GM18517 (cell line): ENCODE results near the gene IRF4.

Experiments
- ATAC-seq: cut with Tn5 transposase; IDR thresholded peaks from one replicate; pipeline ENCODE4 v1.9.1; 2021; ENCODE audit warnings: mild to moderate bottlenecking, moderate library complexity; ENCODE audit not compliant: unreplicated experiment

IRF4 gene

DNA sequence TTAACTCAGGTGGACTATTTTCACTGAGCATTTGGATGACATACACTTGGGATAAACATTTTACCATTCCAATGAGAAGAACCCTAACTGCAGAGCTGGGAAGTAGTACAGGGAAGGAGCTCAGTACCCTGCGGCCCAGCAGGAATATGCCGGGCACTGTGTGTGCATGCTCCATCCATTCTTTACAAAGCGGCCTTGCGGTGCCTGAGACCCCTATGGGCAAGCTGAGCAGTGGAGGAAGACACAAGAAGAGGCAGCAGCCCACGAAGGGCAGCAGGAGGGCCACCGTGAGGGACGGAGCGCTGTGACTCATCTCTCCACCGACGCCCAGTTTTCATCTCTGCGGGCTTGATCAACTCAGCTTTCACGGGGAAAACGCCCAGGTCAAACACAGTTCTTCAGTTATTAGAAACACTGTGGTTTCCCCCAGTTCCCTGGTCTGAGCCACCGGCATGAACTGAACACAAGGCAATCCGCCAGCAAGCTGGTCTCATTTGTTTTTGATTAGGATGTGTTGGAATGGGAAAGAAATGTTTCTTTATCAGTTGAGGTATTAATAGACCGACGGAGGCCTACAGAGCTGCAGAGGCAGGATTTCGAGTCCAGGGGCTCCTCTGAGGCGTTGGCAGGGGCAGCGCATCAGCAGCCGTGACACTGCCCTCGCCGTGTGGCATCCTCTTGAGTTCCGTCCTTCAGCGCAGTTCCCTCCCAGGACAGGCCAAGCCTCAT, 44.9 kb downstream of the IRF4 start:
- ATAC-seq = no peak

DNA sequence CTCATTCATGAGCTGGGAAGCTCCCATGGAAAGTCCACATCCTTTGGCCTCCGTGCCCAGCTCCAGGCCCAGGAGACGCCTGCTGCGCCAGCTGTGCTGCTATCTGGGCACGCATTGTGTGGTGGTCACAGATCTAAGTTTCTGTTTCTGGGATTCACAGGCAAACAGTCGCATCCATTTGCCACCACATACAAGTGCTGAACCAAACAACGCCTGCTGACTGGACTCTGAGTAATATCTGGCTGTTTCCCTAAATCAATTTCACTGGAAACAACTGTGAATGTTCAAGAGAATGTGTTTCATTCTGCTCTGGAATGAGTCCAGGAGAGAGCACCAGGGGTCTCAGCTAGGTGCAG, 45.5 kb downstream of the IRF4 start:
- ATAC-seq = no peak

DNA sequence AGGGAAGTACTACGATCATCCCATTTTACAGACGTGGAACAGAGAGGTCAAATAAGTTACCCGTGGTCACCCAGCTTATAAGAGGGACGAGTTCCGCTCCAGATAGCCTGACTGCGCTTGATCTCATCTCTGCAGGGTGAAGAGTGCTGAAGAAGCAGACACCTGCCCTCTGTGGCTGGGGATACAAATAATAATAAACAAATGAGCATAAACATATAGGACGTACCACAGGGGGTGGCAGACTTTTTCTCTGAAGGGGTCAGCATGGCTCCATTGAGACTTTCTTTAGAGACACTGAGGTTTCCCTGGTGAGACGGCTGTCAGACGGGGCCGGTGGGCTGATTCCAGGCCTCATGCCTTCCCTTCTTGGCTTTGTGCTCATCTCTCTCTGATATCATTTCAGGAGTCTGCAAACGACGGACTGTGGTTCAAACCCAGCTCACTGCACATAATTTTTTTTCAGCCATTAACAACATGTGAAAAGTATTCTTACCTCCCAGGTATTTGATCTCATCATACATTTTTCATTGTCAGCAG, 47.1 kb downstream of the IRF4 start:
- no peak for ATAC-seq

DNA sequence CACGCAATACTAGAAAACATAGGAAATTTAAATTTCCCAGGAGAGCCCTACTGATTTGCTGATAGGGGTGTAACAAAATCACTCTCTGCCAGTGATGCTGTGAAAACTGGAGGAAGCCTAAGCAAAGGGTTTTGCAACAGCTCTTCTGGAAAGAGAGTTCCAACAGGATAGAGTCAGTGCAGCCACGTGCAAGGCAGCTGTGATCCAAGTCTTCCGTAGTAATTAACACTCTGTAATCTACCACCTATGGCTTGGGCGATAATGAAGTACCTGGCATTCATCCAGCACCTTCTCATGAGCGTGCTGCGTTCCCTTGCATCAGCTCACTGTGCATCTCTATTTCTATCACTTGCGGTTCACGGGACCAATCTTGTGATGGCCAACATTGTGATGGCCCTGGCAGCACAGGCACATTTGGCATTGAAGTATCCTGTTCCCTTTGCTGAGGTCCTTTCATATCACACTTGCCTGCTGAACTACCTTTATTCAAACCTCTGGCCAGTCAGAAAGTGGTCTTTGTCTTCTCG, 48.2 kb downstream of the IRF4 start:
- ATAC-seq = no peak

DNA sequence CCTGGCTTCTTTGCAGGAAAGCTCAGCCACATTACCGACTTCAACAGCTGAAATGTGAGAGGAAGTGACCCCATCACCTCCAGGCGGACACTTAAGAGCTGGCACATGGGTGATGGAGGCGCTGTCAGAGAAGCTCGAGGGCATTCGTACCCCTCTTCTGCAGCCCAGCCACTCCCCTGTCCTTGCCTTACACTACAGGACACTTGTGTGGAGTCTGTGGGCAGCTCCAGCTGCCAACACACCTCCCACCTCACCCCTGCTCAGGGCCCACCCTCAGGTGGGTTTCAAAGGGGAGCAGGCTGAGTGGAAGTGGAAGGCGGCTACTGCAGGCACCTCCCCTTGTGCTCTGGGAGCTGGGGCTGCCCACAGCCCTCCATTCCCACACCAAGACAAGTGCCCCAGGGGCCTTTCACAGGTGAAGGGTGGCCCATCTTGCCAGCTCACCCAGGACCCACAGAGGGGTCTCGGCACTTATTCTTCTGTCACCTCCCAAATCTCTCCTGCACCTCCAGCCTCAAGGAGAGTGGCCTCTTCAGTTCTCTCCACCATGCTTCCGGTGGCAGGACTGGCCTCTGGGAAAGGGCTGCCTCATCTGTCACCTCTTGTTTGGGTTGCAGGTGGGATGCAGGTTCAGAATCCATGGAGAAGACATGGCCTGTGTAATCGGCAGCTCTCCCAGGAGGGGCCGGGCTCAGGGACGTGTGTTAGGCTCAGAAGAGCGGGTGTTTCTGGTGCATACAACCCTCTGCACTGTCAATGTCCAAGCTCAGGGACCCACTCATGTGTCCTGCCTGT, 49.8 kb downstream of the IRF4 start:
- ATAC-seq = no peak

DNA sequence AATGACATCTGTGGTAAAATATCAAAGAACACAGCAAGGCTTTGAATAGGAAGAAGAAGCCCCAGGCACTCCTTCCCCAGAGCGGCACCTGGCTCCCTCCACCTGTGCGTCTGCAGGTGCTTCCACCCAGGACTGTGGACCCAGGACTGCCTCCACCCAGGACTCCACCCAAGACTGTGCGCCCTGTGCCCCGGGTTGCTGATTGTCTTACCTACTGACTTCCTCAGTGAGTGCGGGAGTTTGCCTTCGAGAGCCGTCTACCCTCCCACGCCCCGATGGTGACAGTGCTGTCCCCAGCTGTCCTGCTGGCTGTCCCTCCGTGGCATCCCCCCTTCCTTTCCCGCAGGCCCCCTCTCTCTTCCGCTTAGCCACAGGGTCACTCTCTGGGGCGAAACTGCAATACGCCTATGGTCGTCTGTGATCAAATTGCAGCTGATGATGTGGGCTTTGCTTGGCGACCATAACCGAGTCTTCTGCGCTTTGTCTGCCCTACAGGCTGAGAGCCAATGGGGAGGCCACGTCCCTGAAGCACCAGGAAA, 52.1 kb downstream of the IRF4 start:
- ATAC-seq = no peak

DNA sequence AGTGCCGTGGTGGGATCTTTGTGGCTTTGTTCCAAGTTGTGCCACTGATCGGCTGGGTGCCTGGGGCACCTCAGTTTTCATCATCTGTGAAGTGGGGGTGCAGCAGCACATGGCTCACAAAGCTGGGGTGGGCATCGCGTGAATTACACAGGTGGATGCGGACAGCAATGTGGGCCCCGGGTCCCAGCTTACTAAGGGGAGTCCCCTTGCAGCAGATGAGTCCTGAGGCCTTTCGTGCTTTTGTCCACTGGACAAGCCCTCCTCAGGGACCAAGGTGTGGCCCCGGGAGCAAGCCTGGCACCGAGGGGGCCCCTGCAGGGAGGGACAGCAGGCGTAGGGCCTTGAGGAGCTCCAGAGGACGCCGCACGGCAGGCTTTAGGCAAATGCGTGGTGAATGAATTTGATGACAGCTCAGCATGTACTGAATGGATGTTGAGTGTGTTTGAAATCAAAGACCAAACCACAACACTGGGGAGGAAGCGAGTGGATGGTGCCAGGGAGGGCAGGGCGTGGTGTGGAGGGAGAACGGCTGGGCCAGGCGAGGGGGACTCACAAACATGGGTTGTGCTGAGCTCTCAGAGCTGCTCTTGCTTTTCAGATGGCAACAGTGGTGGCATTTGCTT, 53.2 kb downstream of the IRF4 start:
- no peak for ATAC-seq

DNA sequence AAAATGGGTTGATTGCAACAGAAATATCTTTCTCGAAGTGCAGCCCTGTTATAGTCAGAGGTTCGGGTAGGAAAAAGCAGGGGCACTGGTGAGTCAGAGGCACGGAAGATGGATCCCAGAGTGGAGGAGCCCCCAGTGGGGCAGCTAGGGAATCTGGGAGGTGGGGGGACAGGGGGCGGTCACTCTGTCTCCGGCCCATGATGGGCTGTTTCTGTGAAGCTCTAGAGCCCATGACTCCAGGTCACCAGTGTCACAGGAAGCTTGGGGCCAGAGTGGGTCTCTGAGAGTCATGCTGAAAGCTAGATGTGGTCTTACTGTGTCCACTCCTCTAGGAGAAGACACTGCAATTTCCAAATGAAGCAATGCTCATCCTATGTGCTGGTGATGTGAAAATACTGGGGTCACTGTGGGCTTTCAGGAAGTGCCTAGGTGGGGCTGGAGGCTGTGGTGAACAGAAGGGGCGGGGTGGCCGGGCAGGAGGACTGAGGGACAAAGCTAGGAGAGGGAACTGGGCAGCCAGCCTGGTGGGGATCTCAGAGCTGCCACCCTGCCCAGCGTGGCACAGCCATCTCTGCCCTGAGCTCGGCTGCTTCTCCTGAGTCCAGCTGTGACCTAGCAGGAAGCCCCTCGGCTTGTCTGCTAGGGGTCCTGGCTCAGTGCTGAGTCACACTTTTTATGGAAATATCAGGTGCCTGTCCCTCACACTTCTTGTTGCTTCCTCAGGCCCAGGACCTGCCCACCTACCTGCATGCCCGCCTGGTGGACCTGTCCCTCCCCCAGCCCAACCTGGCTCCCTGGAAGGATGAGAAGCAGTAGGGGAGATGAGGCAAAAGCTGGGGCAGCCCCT, 54.2 kb downstream of the IRF4 start:
- no peak for ATAC-seq

DNA sequence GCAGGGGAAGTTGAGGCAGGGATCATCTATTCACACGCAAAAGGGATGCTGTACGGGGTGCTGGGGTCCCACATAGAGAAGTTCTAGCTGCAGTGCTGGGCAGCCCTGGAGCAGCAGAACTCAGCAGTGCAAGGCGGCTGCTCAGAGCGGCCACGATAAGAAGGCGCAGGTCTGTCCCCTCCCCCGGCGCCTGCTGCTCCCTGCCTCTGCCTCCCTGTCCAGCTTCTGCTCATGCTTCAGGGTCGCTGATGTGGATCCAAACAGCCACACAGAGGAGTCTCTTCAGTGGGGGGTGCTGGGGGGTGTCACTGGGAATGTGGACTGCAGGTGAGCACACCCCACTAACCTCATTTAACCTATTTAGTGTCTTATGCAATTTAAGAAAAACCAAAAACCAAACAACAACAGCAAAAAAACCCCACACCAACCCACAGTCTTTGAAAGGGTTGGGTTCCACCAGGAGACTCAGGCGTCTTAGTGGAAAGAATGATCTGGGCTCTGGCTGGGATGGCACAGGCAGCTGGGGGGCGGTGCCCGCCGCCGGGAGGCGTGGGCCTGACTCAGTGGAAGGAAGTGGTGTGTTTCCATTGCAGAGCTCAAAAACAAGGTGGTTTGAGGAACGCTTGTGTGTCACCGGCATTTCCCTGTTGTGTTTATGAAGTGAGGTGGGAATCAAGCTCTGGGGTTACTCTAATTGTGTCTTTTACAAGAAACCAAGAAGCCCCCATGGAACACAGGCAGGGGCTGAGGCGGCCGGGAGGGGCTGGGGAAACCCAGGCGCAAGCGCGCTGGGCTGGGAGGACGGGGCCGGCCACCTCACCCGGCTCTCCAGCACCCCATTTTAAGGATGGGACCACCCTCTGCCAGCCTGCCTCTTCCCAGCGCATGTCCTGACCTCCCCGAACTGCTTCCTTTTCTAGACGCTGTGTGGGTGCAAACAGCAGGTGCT, 55.1 kb downstream of the IRF4 start:
- no peak for ATAC-seq

DNA sequence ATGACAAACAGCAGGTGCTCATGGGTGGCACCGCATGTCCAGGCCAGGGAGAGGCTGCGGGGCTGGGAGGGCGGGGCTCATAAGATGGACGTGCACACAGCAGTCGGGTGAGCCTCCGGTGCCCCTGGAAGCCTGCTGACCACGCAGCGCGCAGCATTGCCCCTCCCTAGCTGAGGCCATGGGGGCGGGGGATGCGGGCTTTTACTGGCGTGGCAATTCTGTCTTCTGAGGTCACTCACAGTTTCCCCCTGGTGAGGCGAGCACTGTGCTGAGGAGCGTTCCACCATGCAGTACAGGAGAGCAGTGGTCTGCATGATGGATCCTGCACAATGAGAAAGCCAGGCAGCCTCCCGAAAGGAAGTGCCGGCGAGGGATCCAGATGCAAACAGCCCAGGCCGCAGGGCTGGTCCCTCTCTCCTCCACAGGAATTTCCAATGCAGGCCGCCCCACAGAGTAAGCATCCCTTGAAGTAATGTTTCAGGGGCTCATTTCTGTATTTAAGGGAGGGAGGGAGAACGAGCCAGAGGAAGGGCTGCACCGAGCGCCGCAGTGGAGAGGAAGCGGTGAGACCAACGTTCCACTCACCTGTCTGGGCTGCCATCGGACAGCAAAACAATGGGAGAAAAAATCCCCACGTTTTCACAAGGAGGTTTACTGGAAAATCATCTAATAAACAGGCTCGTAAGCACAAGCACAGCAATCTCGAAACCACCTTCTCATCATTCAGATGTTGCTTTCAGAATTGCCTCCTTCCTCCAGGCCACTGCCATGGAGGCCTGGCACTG, 56.0 kb downstream of the IRF4 start:
- no peak for ATAC-seq

DNA sequence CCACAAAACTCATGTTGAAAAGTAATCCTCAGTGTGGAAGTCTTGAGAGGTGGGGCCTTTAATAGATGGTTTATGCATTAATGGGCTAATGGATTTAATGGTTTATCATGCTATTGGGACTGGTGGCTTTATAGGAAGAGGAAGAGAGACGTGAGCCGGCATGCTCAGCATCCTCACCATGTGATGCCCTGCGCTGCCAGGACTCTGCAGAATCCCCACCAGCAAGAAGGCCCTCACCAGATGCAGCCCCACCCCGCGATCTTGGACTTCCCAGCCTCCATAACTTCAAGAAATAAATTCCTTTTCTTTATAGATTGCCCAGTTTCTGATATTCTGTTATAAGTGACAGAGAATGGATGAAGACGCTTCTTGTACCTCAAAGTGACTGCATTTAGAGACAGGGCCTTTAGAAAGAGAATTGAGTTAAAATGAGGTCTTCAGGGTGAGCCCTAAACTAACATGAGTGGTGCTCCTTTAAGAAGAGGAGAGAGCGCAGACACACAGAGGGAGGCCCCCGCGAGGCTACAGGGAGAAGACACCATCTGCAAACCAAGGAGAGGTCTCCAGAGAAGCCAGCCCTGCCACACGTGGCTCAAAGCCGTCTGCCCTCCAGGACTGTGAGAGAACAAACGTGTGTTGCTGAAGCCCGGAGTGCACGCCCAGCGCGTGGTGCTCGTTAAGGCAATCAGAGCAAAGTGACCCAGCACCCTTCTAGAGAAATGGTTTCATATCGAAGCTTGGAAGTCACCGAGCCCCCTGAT, 56.9 kb downstream of the IRF4 start:
- ATAC-seq = no peak

DNA sequence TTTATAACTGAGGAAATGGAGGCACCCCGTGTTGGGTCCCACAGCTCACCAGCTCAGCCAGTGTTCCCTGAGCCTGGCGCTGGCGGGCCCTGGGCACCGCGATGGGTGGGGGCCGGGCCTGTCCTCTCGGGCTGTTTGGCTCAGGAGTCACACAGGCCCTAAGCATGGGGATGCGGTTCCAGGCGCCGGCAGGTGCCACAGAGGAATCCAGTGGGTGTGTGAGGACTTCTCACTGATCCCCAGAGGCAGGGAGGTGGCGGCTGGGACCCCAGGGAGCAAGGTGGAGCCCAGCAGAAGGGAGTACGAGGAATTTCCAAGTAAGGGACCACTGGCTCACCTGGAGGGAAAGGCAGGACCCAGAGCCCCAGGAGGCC, 57.5 kb downstream of the IRF4 start:
- no peak for ATAC-seq

DNA sequence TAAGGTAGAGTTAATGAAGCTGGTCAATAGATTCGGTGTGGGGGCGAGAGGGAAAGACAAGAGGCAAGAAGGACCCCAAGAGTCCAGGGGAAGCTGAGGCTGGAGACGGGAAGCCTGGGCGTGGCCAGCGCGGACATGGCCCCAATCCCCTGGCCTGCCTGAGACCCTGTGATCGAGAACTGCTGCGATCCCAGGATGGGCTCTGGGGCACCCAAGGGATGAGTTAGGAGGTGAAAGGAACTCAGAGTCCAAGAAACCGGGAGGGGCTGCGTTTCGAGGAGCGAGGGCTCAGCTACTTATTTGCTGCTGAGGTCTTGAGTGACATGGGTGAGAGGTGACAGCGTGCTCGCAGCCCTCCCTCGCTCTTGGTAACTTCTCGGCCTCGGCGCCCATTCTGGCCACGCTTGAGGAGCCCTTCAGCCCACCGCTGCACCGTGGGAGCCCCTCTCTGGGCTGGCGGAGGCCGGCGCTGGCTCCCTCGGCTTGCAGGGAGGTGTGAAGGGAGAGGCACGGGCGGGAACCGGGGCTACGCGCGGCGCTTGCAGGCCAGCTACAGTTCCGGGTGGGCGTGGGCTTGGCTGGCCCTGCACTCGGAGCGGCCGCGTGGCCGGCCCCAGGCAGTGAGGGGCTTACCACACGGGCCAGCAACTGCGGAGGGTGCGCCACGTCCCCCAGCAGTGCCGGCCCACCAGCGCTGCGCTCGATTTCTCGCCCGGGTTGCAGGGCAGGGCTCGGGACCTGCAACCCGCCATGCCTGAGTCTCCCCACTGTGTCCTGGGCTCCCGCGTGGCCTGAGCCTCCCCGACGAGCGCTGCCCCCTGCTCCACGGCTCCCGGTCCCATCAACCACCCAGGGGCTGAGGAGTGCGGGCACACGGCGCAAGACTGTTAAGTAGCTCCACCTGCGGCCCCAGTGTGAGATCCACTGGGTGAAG, 58.2 kb downstream of the IRF4 start:
- ATAC-seq = no peak

DNA sequence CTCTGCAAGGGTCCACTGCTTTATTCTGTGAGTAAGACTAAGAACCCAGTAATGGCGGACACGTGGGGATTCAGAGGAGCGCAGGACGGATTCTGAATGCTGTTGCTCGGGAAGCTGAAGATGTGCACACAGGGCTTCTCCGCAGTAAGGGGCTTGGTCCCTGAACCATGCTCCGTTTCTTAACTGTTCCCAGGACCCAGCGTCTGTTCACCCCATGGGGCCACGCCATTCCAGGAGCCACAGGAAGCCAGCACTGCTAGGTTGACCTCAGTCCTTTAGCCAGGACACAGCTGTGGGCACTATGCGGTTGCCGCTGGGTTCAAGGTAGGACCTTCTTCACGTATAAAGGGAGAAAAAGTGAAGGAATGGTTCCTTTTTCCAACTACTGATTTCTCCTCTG, 59.8 kb downstream of the IRF4 start:
- ATAC-seq = no peak

DNA sequence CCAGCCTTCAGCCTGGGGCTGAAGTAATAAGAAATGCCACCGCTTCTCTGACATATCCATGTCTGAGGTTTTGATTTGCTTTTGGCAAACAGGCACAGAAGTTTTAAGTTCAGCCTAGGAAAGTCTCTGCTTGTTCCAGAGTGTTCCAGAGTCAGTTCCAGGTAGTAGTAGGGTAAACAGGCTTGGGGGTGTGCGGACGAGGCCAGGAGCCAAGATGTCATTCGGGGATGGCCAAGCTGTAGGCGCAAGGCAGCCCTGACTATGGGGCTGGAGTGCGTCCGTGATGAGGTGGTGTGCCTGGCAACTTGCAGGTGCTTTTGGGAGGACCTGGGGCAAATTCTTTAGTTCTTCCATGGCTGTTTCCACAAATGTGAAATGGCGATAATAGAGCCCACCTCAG, 60.3 kb downstream of the IRF4 start:
- ATAC-seq = no peak

DNA sequence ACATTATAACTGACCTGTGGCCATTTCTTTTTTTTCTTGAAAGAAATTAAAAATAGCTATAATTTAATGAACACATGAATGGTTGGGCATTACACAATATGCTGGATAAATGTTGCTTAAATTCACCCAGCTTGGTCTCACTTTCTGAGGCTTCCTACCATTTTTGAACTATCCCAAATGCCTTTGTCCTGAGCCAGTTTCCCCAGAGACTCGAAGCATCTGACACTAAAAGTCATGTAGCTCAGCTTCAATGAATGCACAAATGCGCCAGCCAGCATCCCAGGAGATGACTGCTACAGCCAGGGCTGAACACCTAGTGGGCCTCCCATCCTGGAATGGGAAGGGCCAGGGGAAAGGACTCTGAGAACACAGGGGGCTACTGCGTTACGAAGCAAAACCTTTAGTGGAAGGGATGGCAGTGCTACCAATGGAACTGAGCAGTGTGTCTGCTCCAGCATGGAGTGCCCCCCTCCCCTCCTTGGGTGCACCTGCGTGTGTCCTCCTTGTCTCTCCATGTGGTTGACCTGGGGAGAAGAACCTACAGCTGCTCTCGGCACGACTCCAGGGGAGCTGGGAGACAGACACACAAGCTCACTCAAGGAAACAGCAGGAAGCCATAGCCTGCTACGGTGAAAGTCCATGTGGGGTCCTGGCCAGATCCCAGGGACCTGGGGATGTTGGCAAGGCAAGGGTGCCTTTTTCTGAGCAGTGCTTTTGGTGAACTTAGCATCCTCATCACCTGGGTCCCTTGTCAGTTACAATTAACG, 60.9 kb downstream of the IRF4 start:
- no peak for ATAC-seq
